ENCODE data around the gene MAGI1.

DNA sequence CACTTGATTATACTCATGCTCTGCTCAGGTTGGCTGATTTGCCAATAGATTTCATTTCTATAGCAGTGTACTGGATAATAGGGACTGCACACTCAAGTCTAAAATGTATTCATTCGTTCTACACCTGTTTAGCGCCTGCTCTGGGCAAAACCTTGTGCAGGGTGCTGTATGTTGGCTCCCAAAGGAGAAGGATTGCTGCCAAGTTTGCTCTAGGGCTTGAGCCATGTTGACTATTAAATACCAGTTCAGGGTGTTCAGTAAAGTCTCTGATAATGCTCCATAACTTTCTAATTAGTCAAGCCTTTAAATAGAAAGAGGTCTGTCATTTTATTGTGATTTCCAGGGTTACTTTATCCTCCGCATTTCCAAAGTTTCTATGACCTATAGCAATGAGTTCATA, 470.2 kb downstream of the MAGI1 start:
- TF ChIP-seq, protein P1, sequence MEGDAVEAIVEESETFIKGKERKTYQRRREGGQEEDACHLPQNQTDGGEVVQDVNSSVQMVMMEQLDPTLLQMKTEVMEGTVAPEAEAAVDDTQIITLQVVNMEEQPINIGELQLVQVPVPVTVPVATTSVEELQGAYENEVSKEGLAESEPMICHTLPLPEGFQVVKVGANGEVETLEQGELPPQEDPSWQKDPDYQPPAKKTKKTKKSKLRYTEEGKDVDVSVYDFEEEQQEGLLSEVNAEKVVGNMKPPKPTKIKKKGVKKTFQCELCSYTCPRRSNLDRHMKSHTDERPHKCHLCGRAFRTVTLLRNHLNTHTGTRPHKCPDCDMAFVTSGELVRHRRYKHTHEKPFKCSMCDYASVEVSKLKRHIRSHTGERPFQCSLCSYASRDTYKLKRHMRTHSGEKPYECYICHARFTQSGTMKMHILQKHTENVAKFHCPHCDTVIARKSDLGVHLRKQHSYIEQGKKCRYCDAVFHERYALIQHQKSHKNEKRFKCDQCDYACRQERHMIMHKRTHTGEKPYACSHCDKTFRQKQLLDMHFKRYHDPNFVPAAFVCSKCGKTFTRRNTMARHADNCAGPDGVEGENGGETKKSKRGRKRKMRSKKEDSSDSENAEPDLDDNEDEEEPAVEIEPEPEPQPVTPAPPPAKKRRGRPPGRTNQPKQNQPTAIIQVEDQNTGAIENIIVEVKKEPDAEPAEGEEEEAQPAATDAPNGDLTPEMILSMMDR (conservative IDR thresholded peaks at IDR 0.05): no peak
- no peak for TF ChIP-seq ZFX (IDR thresholded peaks at IDR 0.05)

Measured in C4-2B (cell line).